PC-9 (cell line): Measurements from ENCODE around the gene MEF2B.

Source experiments
- CTCF ChIP-seq: fragments of 200-600 bp; sonication (generic); conservative IDR thresholded peaks from 2 replicates; pipeline ENCODE4 v1.6.1; 2017; ENCODE audit warnings: mixed run types, antibody characterized with exemption, mild to moderate bottlenecking, moderate library complexity
- EZH2 ChIP-seq: fragments of 200-600 bp; sonication (generic); IDR thresholded peaks from 2 replicates; pipeline ENCODE4 v1.8.0; 2017; ENCODE audit warnings: antibody characterized with exemption, low read depth

- TF ChIP-seq CTCF: no peak
- no peak for TF ChIP-seq EZH2
Observed at GRCh38 chr19:19211499-19212420, 41.7 kb upstream of the MEF2B start, which contains the start of gene NCAN.
